Thymus (tissue), 11 donors: ENCODE measurements around the gene MAP3K15. TPM values are rescaled to one million over a fixed set of nuclear protein-coding genes. Genes with fewer than 3 reads are reported as not detected.

Experiments
- DNase-seq, 9 donors: peaks; one replicate each; pipeline ENCODE4 v3.0.0-alpha.2; 2013; ENCODE audit warnings: low spot score in 9 of 9, low read depth in 6 of 9, missing footprints in 1 of 9
- H3K27ac ChIP-seq, 2 donors: one replicate each; pipeline ENCODE4 v1.5.1; 2013; ENCODE audit warnings: control low read depth in 1 of 2, low read depth in 1 of 2, low read length in 1 of 2, mild to moderate bottlenecking in 1 of 2, moderate library complexity in 1 of 2
- H3K27me3 ChIP-seq, 2 donors: one replicate each; pipeline ENCODE4 v1.5.1; 2013; ENCODE audit warnings: low read length in 1 of 2; ENCODE audit not compliant: control insufficient read depth in 2 of 2, insufficient read depth in 1 of 2
- H3K36me3 ChIP-seq, 2 donors: one replicate each; pipeline ENCODE4 v1.5.1; 2013; ENCODE audit warnings: low read length in 1 of 2, mild to moderate bottlenecking in 1 of 2, moderate library complexity in 1 of 2; ENCODE audit not compliant: control insufficient read depth in 2 of 2, insufficient read depth in 2 of 2
- H3K4me1 ChIP-seq, 2 donors: one replicate each; pipeline ENCODE4 v1.5.1; 2013; ENCODE audit warnings: low read length in 2 of 2; ENCODE audit not compliant: control insufficient read depth in 2 of 2, insufficient read depth in 2 of 2
- H3K4me3 ChIP-seq, 2 donors: one replicate each; pipeline ENCODE4 v1.5.1; 2013; ENCODE audit warnings: low read length in 2 of 2, control low read depth in 1 of 2, mild to moderate bottlenecking in 1 of 2
- H3K9me3 ChIP-seq, 2 donors: one replicate each; pipeline ENCODE4 v1.5.1; 2013; ENCODE audit warnings: low read length in 1 of 2, mild to moderate bottlenecking in 1 of 2; ENCODE audit not compliant: control insufficient read depth in 2 of 2, insufficient read depth in 1 of 2
- WGBS: extraction: QIAGEN DNeasy Blood & Tissue Kit; methylation state at CpG from one replicate; pipeline ENCODE4 v1.1.7; 2013; 5-methylcytosine and 5-hydroxymethylcytosine counted together
- polyA plus RNA-seq: library from polyadenylated mRNA; stranded (reverse); fragments of 200-250 nt; gene quantifications from one replicate; pipeline ENCODE4 v1.2.3, GENCODE V29; 2013
- total RNA-seq: library from RNA; stranded (reverse); fragments of 120-200 nt; gene quantifications from one replicate; pipeline ENCODE4 v1.2.4, GENCODE V29; 2013
- donor health status: healthy.

MAP3K15 gene
- total and polyA plus RNA-seq, 2 donors = 0.14 to 0.52 TPM

GRCh38 chrX:19554786-19555185 is 39.5 kb upstream of the MAP3K15 start:
- H3K27ac ChIP-seq = peak overlapping the region in 1 of 2 donors; percentile 26
- H3K9me3 ChIP-seq = no peaks in the 10 kb centered on the region
- H3K4me3 ChIP-seq = no peak overlapping the region
- H3K27me3 ChIP-seq = no peaks in the 10 kb centered on the region
- H3K36me3 ChIP-seq = peaks cover 0 to 7% of the 10 kb centered on the region in 2 donors
- peak in 1 of 9 donors; percentile 31 for DNase-seq
- 87% methylated on average over 3 of the region's 3 CpGs for WGBS
- H3K4me1 ChIP-seq = no peaks in the 10 kb centered on the region

GRCh38 chrX:19552793-19553192 is 37.5 kb upstream of the MAP3K15 start:
- Histone ChIP-seq H3K27me3 (no peaks in the 10 kb centered on the region), H3K36me3 (peaks cover 0 to 20% of the 10 kb centered on the region in 2 donors), H3K9me3 (no peaks in the 10 kb centered on the region), H3K4me3 (no peak overlapping the region), H3K27ac (no peak overlapping the region), H3K4me1 (no peaks in the 10 kb centered on the region)
- 98% methylated on average over 6 of the region's 6 CpGs for WGBS
- no peak for DNase-seq

- Histone ChIP-seq H3K27me3 (no peaks in the 10 kb centered on the region), H3K27ac (no peak overlapping the region), H3K4me1 (no peaks in the 10 kb centered on the region), H3K4me3 (no peak overlapping the region), H3K9me3 (no peaks in the 10 kb centered on the region), H3K36me3 (peaks cover 5 to 29% of the 10 kb centered on the region in 2 donors)
- 94% methylated on average over 7 of the region's 7 CpGs for WGBS
- no peak for DNase-seq
Measured at GRCh38 chrX:19549838-19550237, 34.5 kb upstream of the MAP3K15 start.

GRCh38 chrX:19548934-19549333 is 33.6 kb upstream of the MAP3K15 start:
- H3K4me3 ChIP-seq = no peak overlapping the region
- no peak for DNase-seq
- H3K27me3 ChIP-seq = no peaks in the 10 kb centered on the region
- 98% methylated on average over 6 of the region's 6 CpGs for WGBS
- peaks cover 7 to 35% of the 10 kb centered on the region in 2 donors for H3K36me3 ChIP-seq
- no peaks in the 10 kb centered on the region for H3K4me1 ChIP-seq
- H3K9me3 ChIP-seq = no peaks in the 10 kb centered on the region
- H3K27ac ChIP-seq = no peak overlapping the region

GRCh38 chrX:19548279-19548678 is 33.0 kb upstream of the MAP3K15 start:
- WGBS = 96% methylated on average over 2 of the region's 2 CpGs
- Histone ChIP-seq H3K4me3 (no peak overlapping the region), H3K27me3 (no peaks in the 10 kb centered on the region), H3K36me3 (peaks cover 13 to 39% of the 10 kb centered on the region in 2 donors), H3K9me3 (no peaks in the 10 kb centered on the region), H3K27ac (no peak overlapping the region), H3K4me1 (no peaks in the 10 kb centered on the region)
- no peak for DNase-seq

- Histone ChIP-seq H3K9me3 (no peaks in the 10 kb centered on the region), H3K4me3 (no peak overlapping the region), H3K4me1 (no peaks in the 10 kb centered on the region), H3K27ac (no peak overlapping the region), H3K27me3 (no peaks in the 10 kb centered on the region), H3K36me3 (peaks cover 27 to 46% of the 10 kb centered on the region in 2 donors)
- 96% methylated on average over 9 of the region's 9 CpGs for WGBS
- DNase-seq = no peak
Measured at GRCh38 chrX:19545651-19546050, 30.3 kb upstream of the MAP3K15 start.

GRCh38 chrX:19544693-19545305 is 29.5 kb upstream of the MAP3K15 start:
- peak in 7 of 9 donors; percentile 5 to 58 (median 23) for DNase-seq
- 61% methylated on average over 8 of the region's 8 CpGs for WGBS
- Histone ChIP-seq H3K4me1 (no peaks in the 10 kb centered on the region), H3K27ac (no peak overlapping the region), H3K4me3 (no peak overlapping the region), H3K9me3 (no peaks in the 10 kb centered on the region), H3K27me3 (no peaks in the 10 kb centered on the region), H3K36me3 (peaks cover 30 to 52% of the 10 kb centered on the region in 2 donors)

GRCh38 chrX:19543951-19544381 is 28.7 kb upstream of the MAP3K15 start:
- over 99% methylated on average over 12 of the region's 12 CpGs for WGBS
- Histone ChIP-seq H3K9me3 (no peaks in the 10 kb centered on the region), H3K27ac (no peak overlapping the region), H3K27me3 (no peaks in the 10 kb centered on the region), H3K4me1 (no peaks in the 10 kb centered on the region), H3K4me3 (no peak overlapping the region), H3K36me3 (peaks cover 30 to 55% of the 10 kb centered on the region in 2 donors)
- DNase-seq = no peak

GRCh38 chrX:19543020-19543715 is 27.9 kb upstream of the MAP3K15 start:
- 97% methylated on average over 9 of the region's 9 CpGs for WGBS
- Histone ChIP-seq H3K4me1 (no peaks in the 10 kb centered on the region), H3K9me3 (no peaks in the 10 kb centered on the region), H3K27me3 (no peaks in the 10 kb centered on the region), H3K27ac (no peak overlapping the region), H3K36me3 (peaks cover 30 to 50% of the 10 kb centered on the region in 2 donors), H3K4me3 (no peak overlapping the region)
- DNase-seq = no peak
